ENCODE data around the gene ZP1. TPM values are rescaled to one million over a fixed set of nuclear protein-coding genes. Genes with fewer than 3 reads are reported as not detected.

The ZP1 gene
- total RNA-seq, 4 donors from 2014 or later: 0.26 TPM; not detected in 3

GRCh38 chr11:60844045-60844869, 23.1 kb upstream of the ZP1 start:
- intact Hi-C loops (cut with DNase I): loop anchor here (5.0 kb wide), 1 partner anchor 283 kb away; no protein-coding TSS in a partner anchor
- no peaks in the 10 kb centered on the region for H3K27me3 ChIP-seq
- DNase-seq (ENCODE audit: extremely low spot score): no peak
- 70% methylated on average over 10 of the region's 10 CpGs for WGBS
- peaks cover 10 to 30% (median 23%) of the 10 kb centered on the region in 4 donors for H3K36me3 ChIP-seq
- H3K9me3 ChIP-seq: no peaks in the 10 kb centered on the region
- H3K4me1 ChIP-seq: peaks cover 40 to 54% (median 47%) of the 10 kb centered on the region in 4 donors
- no peak overlapping the region for H3K27ac ChIP-seq (replicated peaks in 1 of 4)
- TF ChIP-seq POLR2AphosphoS5 (IDR thresholded peaks at IDR 0.05) (no peak), POLR2A (IDR thresholded peaks at IDR 0.05; ENCODE audit: low read depth) (no peak), EP300 (IDR thresholded peaks at IDR 0.05) (no peak), CTCF (IDR thresholded peaks at IDR 0.05) (no peak)
- H3K4me3 ChIP-seq: peak overlapping the region; percentile 68 to 92 (median 81)

GRCh38 chr11:60844870-60845221, 22.5 kb upstream of the ZP1 start:
- no peak overlapping the region for H3K27ac ChIP-seq (replicated peaks in 1 of 4)
- peaks cover 16 to 36% (median 29%) of the 10 kb centered on the region in 4 donors for H3K36me3 ChIP-seq
- no peaks in the 10 kb centered on the region for H3K27me3 ChIP-seq
- H3K4me1 ChIP-seq: peaks cover 40 to 52% (median 47%) of the 10 kb centered on the region in 4 donors
- WGBS: 61% methylated on average over 4 of the region's 4 CpGs
- DNase-seq (ENCODE audit: extremely low spot score): no peak
- intact Hi-C loops (cut with DNase I): loop anchor here (5.0 kb wide), 1 partner anchor 282 kb away; no protein-coding TSS in a partner anchor
- no peak for TF ChIP-seq EP300 (IDR thresholded peaks at IDR 0.05)
- TF ChIP-seq POLR2AphosphoS5 (IDR thresholded peaks at IDR 0.05): no peak
- TF ChIP-seq POLR2A (IDR thresholded peaks at IDR 0.05; ENCODE audit: low read depth): no peak
- TF ChIP-seq CTCF (IDR thresholded peaks at IDR 0.05): no peak
- H3K9me3 ChIP-seq: no peaks in the 10 kb centered on the region
- H3K4me3 ChIP-seq: no peak overlapping the region

GRCh38 chr11:60845338-60845737, 22.0 kb upstream of the ZP1 start:
- Histone ChIP-seq H3K27ac (replicated peaks in 1 of 4) (no peak overlapping the region), H3K4me1 (peaks cover 38 to 48% (median 45%) of the 10 kb centered on the region in 4 donors), H3K4me3 (no peak overlapping the region), H3K27me3 (no peaks in the 10 kb centered on the region), H3K9me3 (no peaks in the 10 kb centered on the region), H3K36me3 (peaks cover 21 to 41% (median 34%) of the 10 kb centered on the region in 4 donors)
- intact Hi-C loops (cut with DNase I): no loop called here
- whole genome bisulfite sequencing: 88% methylated on average over 8 of the region's 8 CpGs
- no peak for DNase-seq (ENCODE audit: extremely low spot score)
- TF ChIP-seq EP300 (IDR thresholded peaks at IDR 0.05) (no peak), CTCF (IDR thresholded peaks at IDR 0.05) (no peak), POLR2AphosphoS5 (IDR thresholded peaks at IDR 0.05) (no peak), POLR2A (IDR thresholded peaks at IDR 0.05; ENCODE audit: low read depth) (no peak)

GRCh38 chr11:60847281-60847680, 20.1 kb upstream of the ZP1 start:
- Histone ChIP-seq H3K4me3 (no peak overlapping the region), H3K4me1 (peaks cover 25 to 37% (median 33%) of the 10 kb centered on the region in 4 donors), H3K9me3 (no peaks in the 10 kb centered on the region), H3K36me3 (peaks cover 30 to 61% (median 52%) of the 10 kb centered on the region in 4 donors), H3K27me3 (peaks cover 0 to 4% (median 0%) of the 10 kb centered on the region in 4 donors), H3K27ac (replicated peaks in 1 of 4) (no peak overlapping the region)
- intact Hi-C loops (cut with DNase I): no loop called here
- TF ChIP-seq POLR2AphosphoS5 (IDR thresholded peaks at IDR 0.05): no peak
- no peak for TF ChIP-seq POLR2A (IDR thresholded peaks at IDR 0.05; ENCODE audit: low read depth)
- no peak for TF ChIP-seq EP300 (IDR thresholded peaks at IDR 0.05)
- TF ChIP-seq CTCF (IDR thresholded peaks at IDR 0.05): no peak
- no peak for DNase-seq (ENCODE audit: extremely low spot score)
- WGBS: 70% methylated on average over 11 of the region's 13 CpGs

All from esophagus muscularis mucosa (tissue), 4 donors.